Measurements from ENCODE around the gene RPL35.

RPL35 gene

GRCh38 chr9:124828489-124829333 is 33.0 kb downstream of the RPL35 start:
- no peak for DNase-seq

DNA sequence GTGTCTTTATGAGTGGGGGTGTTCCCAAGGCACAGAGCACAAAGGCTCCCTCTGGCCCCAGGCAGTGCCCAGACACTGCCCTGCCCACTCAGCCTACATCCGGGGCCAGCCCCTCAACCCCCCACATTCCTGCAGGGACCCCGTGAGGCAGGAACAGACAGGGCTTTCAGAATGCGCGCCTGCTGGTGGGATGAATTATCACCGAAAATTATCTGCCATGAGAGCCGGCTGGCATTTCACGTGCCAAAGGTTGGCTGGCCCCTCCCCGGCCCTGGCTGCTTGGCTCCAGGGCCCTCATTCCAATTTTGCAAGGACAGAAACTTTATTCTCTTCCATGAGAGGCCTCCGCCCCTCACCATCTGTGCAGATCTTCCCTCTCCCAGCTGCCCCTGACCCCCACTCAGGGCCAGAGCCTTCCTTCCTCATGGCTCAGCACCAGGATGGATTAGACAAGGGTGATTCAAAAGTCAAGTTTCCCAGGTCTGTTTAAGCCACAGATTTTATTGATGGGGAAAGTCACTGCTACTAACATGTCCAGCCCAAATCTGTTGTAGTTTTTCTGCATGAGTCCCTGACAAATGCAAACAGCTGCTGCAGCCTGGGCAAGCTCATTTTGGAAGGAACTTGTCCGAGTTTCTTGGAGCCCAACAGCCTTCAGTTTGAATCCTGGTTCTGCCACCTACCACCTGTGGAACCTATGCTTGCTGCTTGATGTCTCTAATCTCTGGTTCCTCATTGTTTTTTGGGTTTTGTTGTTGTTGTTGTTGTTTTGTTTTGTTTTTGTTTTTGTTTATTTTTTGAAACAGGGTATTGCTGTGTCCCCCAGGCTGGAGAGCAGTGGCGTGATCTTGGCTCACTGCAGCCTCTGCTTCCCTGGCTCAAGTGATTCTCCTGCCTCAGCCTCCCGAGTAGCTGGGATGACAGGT is 40.8 kb downstream of the RPL35 start:
- no peak for DNase-seq

DNA sequence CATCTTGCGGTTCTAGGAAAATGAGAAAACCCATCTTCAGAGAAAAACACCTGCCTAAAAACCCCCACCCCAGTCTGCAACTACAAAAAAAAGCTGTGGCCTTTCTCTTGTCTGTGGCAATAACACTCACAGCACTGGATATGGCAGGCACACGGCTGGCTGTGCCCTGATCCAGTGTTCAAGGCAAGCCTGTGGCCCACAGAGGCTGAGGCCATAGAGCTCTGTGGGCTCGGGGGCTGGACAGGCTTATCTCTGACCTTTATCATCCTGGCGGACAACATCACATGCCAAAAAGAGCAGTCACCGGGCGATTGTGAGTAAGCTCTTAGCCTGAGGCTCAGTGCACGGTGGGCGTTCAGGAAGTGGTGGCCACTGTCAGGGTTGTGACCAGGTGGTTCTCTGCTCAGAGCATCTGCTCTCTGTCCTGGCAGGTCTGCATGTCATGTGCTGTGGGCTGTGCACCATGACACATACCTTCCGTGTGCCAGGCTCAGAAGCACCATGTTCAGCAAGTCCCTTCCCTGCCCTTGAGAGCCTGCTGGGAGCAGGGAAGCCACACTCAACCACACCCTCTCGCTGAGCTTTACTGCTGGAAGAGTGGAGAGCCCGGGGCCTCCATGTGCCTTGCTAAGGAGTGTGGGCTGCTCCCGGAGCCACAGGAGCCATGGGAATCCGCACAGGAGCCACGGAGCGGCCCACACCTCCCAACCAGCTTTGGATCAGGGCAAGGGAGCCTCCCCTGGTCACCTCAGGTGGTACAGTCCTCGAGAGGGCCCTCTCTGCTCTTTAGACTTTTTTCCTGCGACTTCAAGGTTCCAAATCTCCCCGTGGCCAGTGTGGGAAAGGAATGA is 43.1 kb downstream of the RPL35 start:
- DNase-seq = no peak

GRCh38 chr9:124815601-124816000 is 46.2 kb downstream of the RPL35 start:
- DNase-seq = no peak

GRCh38 chr9:124814164-124814535 is 47.6 kb downstream of the RPL35 start:
- DNase-seq = no peak

- DNase-seq = no peak
Measured at GRCh38 chr9:124813501-124814163, 48.1 kb downstream of the RPL35 start.

DNA sequence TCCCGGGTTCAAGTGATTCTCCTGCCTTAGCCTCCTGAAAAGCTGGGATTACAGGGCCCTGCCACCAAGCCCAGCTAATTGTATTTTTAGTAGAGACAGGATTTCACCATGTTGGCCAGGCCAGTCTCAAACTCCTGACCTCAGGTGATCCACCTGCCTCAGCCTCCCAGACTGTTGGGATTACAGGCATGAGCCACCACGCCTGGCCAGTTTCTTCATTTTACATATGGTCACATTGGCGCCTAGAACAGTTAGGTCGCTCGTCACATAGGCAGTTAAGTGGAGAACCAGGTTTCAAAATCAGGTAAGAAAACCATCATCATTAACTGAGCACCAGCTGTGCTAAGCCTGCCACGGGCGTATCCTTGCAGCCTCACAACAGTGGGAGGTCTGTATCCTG is 48.7 kb downstream of the RPL35 start:
- DNase-seq = no peak

- no peak for DNase-seq
Measured at GRCh38 chr9:124812441-124812876, 49.3 kb downstream of the RPL35 start.

DNA sequence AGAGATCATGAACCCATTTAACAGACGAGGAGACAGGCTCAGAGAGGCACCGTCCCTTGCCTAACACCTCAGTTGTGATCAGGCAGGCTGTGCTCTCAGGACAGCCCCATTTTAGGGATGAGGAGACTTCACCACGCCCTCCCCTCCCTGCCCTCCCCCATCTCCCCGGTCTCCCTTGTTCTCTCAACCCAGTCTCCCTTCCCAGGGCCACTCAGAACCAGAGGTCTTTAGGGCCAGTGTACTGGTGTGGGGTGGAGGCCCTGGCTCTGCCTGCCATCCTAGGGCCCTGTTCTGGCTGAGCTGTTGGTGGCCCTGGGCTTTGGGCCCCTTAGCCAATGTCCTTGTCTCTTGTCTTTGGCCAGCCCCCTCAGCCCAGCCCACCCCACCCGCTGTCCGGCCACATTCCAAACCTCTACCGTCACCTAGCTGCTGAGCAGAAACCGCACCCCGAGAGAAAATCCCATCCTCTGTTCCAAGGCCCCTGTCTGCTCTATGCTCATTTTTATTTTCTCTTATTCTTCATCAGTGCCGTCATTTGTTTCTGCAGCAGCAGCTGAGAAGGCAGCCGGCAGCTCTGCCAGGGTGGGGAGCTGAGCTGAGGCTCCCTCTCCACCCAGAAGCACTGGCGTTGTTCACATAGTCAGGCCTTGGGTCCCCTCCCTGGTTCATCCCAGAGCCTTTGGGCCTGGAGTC is 50.9 kb downstream of the RPL35 start:
- DNase-seq = no peak

DNA sequence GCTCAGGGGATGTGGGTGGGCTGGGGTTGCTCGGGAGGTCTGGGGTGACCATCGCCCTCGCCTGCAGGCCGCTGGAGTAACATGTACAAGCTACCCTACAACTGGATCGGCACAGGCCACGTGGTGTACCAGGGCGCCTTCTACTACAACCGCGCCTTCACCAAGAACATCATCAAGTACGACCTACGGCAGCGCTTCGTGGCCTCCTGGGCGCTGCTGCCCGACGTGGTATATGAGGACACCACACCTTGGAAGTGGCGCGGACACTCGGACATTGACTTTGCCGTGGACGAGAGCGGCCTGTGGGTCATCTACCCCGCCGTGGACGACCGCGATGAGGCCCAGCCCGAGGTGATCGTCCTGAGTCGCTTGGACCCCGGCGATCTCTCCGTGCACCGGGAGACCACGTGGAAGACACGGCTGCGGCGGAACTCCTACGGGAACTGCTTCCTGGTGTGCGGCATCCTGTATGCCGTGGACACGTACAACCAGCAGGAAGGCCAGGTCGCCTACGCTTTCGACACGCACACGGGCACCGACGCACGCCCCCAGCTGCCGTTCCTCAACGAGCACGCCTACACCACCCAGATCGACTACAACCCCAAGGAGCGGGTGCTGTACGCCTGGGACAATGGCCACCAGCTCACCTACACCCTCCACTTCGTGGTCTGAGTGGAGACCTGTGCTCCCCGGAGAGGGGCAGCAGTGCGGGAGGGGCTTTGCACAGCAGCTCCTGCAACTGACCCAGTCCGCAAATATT is 51.8 kb downstream of the RPL35 start:
- no peak for DNase-seq

- no peak for DNase-seq
Measured at GRCh38 chr9:124809211-124809610, 52.5 kb downstream of the RPL35 start.

- no peak for DNase-seq
Measured at GRCh38 chr9:124808246-124808956, 53.4 kb downstream of the RPL35 start.

All from right kidney (tissue), 1 donor.